Hepatocyte (in vitro differentiated cells): ENCODE data around the gene NECAB3. TPM values are rescaled to one million over a fixed set of nuclear protein-coding genes. Genes with fewer than 3 reads are reported as not detected.

ENCODE experiments used
- DNase-seq: peaks from one replicate; pipeline ENCODE4 v3.0.0-alpha.2; 2016; ENCODE audit warnings: low spot score
- H2AFZ ChIP-seq: fragments of 200-600 bp; sonication (generic); 2 replicates; pipeline ENCODE4 v1.6.0; 2016; ENCODE audit warnings: antibody characterized with exemption, mild to moderate bottlenecking
- H3K27ac ChIP-seq: fragments of 200-600 bp; sonication (generic); 2 replicates; pipeline ENCODE4 v1.5.1; 2016; ENCODE audit warnings: mild to moderate bottlenecking
- H3K27me3 ChIP-seq: fragments of 200-600 bp; sonication (generic); 2 replicates; pipeline ENCODE4 v1.6.1; 2016
- H3K36me3 ChIP-seq: fragments of 200-600 bp; sonication (generic); replicated peaks from 2 replicates; pipeline ENCODE4 v1.5.1; 2016; ENCODE audit warnings: low read depth; ENCODE audit not compliant: insufficient read depth
- H3K4me1 ChIP-seq: fragments of 200-600 bp; sonication (generic); 2 replicates; pipeline ENCODE4 v1.5.1; 2016; ENCODE audit warnings: mild to moderate bottlenecking, moderate library complexity; ENCODE audit not compliant: insufficient read depth
- H3K4me2 ChIP-seq: fragments of 200-600 bp; sonication (generic); 2 replicates; pipeline ENCODE4 v1.6.0; 2016
- H3K4me3 ChIP-seq: fragments of 200-600 bp; sonication (generic); 2 replicates; pipeline ENCODE4 v1.5.1; 2016; ENCODE audit warnings: mild to moderate bottlenecking
- H3K79me2 ChIP-seq: fragments of 200-600 bp; sonication (generic); 2 replicates; pipeline ENCODE4 v1.6.0; 2017; ENCODE audit warnings: mild to moderate bottlenecking
- H3K9me2 ChIP-seq: fragments of 200-600 bp; sonication (generic); replicated peaks from 2 replicates; pipeline ENCODE4 v1.6.0; 2017; ENCODE audit warnings: mild to moderate bottlenecking; ENCODE audit not compliant: insufficient read depth
- H3K9me3 ChIP-seq: fragments of 200-600 bp; sonication (generic); 2 replicates; pipeline ENCODE4 v1.5.1; 2016; ENCODE audit warnings: low read depth, mild to moderate bottlenecking
- H4K20me1 ChIP-seq: fragments of 200-600 bp; sonication (generic); 2 replicates; pipeline ENCODE4 v1.6.0; 2016; ENCODE audit warnings: mild to moderate bottlenecking; ENCODE audit not compliant: insufficient read depth, poor library complexity, severe bottlenecking
- CTCF ChIP-seq: fragments of 200-600 bp; sonication (generic); IDR thresholded peaks from 2 replicates; pipeline ENCODE4 v1.5.1; 2016; ENCODE audit warnings: antibody characterized with exemption, mild to moderate bottlenecking; ENCODE audit not compliant: poor library complexity
- EZH2 ChIP-seq: fragments of 200-600 bp; sonication (generic); IDR thresholded peaks from 2 replicates; pipeline ENCODE4 v1.6.1; 2016; ENCODE audit warnings: antibody characterized with exemption, mild to moderate bottlenecking, borderline replicate concordance
- EZH2phosphoT487 ChIP-seq: fragments of 200-600 bp; sonication (generic); IDR thresholded peaks from one replicate; pipeline ENCODE4 v1.6.1; 2018; ENCODE audit warnings: antibody characterized with exemption, mild to moderate bottlenecking, low read depth, moderate library complexity; ENCODE audit not compliant: unreplicated experiment, severe bottlenecking
- WGBS: methylation state at CpG from one replicate; pipeline ENCODE4 v1.1.6; 2016; ENCODE audit warnings: low lambda C conversion rate; ENCODE audit errors: missing lambda C conversion rate; 5-methylcytosine and 5-hydroxymethylcytosine counted together
- polyA plus RNA-seq: library from polyadenylated mRNA; unstranded; fragments of >200 nt; fragmentation: Nextera tagmentation; extraction: Ambion mirVana; gene quantifications from 2 replicates; pipeline ENCODE4 v1.2.1, GENCODE V29; 2016
- total RNA-seq: library from RNA; depleted of rRNA; stranded (reverse); fragments of >200 nt; gene quantifications from 2 replicates; pipeline ENCODE4 v1.2.3, GENCODE V29; 2014

NECAB3 gene
- total and polyA plus RNA-seq, 2 experiments from 2014 or later, result 50.6 to 55.4 TPM

- H3K4me3 ChIP-seq, result no peak overlapping the region
- no peaks in the 10 kb centered on the region for H3K4me1 ChIP-seq
- H3K36me3 ChIP-seq, result no peaks in the 10 kb centered on the region
- WGBS, result 87% methylated on average over 14 of the region's 17 CpGs
- H4K20me1 ChIP-seq, result no peaks in the 10 kb centered on the region
- DNase-seq, result no peak
- H3K27ac ChIP-seq, result no peak overlapping the region
- no peaks in the 10 kb centered on the region for H3K79me2 ChIP-seq
- no peak overlapping the region for H2AFZ ChIP-seq
- no peak overlapping the region for H3K4me2 ChIP-seq
- TF ChIP-seq CTCF, result no peak
- no peak for TF ChIP-seq EZH2
- no peak for TF ChIP-seq EZH2phosphoT487
- no peaks in the 10 kb centered on the region for H3K9me2 ChIP-seq
- no peaks in the 10 kb centered on the region for H3K27me3 ChIP-seq
- no peaks in the 10 kb centered on the region for H3K9me3 ChIP-seq
Measured at GRCh38 chr20:33693741-33694638, 19.8 kb upstream of the NECAB3 start.

DNA sequence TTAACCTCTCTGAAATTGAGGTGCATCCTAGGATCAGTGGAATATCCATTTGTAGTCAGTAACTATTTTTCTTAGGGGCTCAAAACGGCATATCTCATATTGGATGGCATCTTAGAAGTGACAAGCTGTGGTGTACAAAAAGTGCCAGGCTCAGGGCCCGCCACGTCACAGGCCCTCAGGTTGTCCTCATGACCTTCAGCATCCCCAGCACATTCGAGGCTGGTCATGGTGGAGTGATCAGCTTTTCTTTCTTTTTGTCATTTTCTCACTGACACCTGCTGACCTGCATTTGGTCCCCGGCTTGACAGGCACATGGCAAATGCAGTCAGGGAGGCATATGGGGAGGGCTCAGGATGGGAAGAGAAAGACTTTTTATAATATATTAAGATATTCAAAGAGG lies 19.1 kb upstream of the NECAB3 start:
- H3K4me2 ChIP-seq, result no peak overlapping the region
- H3K9me3 ChIP-seq, result no peaks in the 10 kb centered on the region
- DNase-seq, result no peak
- no peaks in the 10 kb centered on the region for H4K20me1 ChIP-seq
- no peak for TF ChIP-seq EZH2
- TF ChIP-seq EZH2phosphoT487, result no peak
- no peak for TF ChIP-seq CTCF
- WGBS, result 89% methylated on average over 5 of the region's 5 CpGs
- no peak overlapping the region for H2AFZ ChIP-seq
- no peaks in the 10 kb centered on the region for H3K36me3 ChIP-seq
- no peaks in the 10 kb centered on the region for H3K79me2 ChIP-seq
- peaks cover 3% of the 10 kb centered on the region for H3K4me1 ChIP-seq
- no peaks in the 10 kb centered on the region for H3K9me2 ChIP-seq
- H3K4me3 ChIP-seq, result no peak overlapping the region
- H3K27me3 ChIP-seq, result no peaks in the 10 kb centered on the region
- no peak overlapping the region for H3K27ac ChIP-seq

DNA sequence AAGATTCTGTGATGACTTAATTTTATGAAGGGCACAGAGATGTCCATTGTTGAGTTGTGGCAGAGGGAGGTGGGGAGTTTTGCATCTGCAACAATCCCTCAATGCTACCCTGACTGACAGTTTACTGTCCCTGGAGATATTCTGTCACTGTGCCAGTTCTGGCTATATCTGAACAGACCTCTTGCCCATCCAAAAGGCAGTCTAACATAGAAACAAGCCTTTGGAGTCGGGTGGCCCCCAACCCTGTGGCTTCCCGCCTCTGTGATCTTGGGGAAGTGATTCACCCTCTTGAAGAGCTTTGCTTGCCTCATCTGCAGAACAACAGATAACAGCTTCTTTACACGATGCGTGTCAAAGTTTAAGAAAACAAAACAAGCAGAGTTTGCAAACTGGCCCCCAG lies 15.7 kb upstream of the NECAB3 start:
- H3K27ac ChIP-seq, result peak overlapping the region; percentile 7
- 30% methylated on average over 4 of the region's 4 CpGs for WGBS
- TF ChIP-seq EZH2 (no peak), CTCF (no peak), EZH2phosphoT487 (no peak)
- no peaks in the 10 kb centered on the region for H3K9me2 ChIP-seq
- no peaks in the 10 kb centered on the region for H3K9me3 ChIP-seq
- no peaks in the 10 kb centered on the region for H3K27me3 ChIP-seq
- H2AFZ ChIP-seq, result no peak overlapping the region
- H3K4me1 ChIP-seq, result peaks cover 9% of the 10 kb centered on the region
- no peak overlapping the region for H3K4me3 ChIP-seq
- no peaks in the 10 kb centered on the region for H4K20me1 ChIP-seq
- peak; percentile 66 for DNase-seq
- H3K36me3 ChIP-seq, result no peaks in the 10 kb centered on the region
- H3K4me2 ChIP-seq, result no peak overlapping the region
- H3K79me2 ChIP-seq, result peaks cover 3% of the 10 kb centered on the region
